Measurements from ENCODE around the gene FRY.
A peak's percentile ranks its signal among the peaks of the same experiment; 100 is the strongest.
"Not testable (repeated sequence)": the region's sequence is repeated elsewhere in the genome, so short reads cannot be mapped to it uniquely, and the experiment has no call there.

Gene FRY

DNA sequence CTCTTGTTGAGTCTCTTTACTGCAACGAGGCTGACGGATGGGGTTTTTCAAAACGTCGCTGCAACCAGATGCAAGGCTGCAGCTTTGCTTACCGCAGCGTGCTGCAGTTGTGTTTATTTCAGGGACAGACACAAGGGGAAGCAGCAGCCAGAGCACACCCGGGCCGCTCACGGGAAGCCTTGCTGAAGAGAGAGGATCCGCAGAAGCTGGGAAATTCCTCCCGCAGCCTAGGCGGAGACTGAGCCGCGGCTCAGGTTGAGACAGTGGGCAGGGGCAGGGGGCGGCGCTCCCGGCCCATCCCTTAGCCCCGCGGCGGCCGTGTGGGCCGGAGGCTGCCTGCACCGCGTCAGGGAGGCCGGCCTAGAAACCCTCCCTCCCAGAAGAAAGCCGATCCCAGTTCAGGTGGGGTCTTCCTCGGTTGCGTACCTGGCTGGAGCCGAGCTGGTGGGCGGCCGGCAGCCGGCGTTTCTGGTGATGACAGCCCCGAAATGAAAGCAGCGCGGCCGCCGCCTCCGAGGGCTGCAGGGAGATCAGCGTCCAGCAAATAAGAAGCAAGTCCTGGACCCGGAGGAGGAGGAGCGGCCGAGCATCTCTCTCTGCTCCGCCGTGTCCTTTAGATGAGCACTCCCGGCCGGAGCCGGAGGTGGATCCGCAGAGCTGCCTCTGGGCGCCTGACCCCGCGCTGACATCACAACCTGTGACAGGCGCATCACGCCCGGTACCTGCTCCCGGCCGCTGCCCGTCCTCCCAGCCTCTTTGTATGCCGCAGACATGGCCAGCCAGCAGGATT is at the start of gene FRY:
FRY (plus strand) TSS at position 750 of the 790 bp plus-strand sequence; CDS start at position 772, 22 bp downstream.
- DNase-seq = peak in 1 of 2 experiments; percentile 29

DNA sequence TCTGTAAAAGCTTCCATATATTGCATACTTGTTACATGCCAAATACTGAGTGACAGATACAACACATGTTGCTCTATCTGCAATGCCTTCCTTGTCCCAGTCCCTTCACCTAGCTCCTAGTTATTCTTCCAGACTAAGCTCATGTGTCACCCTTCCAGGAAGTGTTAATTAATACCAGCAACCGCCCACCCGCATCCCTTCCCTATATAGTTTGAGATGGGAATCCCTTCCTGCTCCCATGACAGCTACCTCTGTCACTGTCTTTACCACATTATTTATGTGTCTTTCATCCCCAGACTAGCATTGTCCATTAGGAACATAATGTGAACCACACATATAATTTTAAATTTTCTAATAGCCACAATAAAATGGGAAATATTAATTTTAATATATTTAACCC is 49.5 kb upstream of the FRY start:
- no peak for DNase-seq

DNA sequence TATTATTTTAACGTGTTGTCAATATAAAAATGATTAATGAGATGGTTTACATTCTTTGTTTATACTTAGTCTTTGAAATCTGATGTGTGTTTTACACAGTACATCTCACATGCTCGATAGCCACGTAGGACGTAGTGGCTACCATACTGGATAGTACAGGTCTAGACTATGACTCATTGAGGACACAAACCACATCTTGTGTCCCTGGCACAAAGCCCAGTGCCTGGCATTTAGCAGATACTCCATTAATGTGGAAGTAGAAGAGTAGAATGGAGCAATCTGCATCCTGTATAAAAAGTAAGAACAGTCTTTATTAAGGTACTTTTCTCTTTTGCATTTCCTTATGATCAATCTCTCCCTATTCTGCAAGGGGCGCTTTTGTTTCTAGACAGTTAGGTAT is 49.0 kb upstream of the FRY start:
- peak; percentile 3 to 48 for DNase-seq

DNA sequence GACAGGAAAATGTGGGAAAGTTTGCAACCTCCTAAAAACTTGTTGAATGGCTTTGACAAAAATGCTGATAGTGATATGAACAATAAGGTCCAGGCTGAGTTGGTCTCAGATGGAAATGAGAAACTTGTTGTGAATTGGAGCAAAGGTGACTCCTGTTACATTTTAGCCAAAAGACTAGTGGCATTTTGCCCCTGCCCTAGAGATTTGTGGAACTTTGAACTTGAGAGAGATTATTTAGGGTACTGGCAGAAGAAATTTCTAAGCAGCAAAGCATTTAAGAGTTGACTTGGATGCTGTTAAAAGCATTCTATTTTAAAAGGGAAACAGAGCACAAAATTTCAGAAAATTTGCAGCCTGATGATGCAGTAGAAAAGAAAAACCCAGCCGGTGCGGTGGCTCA is 47.9 kb upstream of the FRY start:
- not testable (repeated sequence) for DNase-seq

DNA sequence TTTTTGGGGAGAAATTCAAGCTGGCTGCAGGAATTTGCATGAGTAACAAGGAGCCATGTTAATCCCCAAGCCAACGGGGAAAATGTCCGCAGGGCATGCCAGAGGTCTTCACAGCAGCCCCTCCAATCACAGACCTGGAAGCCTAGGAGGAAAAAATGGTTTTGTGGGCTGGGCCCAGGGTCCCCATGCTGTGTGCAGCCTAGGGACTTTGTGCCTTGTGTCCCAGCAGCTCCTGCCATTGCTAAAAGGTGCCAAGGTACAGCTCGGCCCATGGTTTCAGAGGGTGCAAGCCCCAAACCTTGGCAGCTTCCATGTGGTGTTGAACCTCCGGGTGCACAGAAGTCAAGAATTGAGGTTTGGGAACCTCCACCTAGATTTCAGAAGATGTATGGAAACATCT is 47.2 kb upstream of the FRY start:
- not testable (repeated sequence) for DNase-seq

DNA sequence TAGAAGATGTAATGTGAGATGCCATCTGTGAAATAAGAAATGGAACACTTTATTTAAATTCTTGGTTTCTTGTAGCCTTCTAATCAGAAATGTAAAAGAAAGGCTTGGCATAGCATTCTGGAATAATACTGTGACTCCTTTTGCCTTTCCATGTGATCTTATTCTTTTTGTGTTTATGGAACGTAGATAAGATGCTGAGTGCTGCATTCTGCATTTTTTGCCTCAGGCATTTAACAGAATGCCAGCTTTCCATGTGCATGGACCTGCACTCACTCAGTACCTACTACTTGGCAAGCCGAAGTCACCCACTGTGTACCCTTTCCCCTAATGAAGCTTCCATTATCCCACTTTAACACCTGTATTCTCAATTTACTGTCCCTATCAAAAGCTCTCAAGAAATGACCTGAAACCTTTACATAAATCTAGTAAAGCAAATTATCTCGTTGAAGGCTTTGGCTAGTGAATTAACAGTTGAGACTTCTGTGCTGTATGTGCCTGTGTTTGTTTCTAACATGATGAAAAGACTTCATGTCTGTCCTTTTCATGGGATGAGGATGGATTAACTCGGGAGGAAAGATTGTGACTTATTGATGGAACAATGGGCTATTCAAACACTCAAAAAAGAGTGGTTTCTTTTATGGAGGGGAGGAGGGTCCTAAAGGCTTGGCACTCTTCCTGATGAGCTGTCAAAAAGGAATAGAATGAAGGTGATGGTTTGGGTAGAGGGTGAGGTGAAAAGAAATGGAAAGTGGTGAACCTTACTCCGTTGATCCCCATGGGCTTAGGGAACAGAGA is 44.7 kb upstream of the FRY start:
- no peak for DNase-seq

DNA sequence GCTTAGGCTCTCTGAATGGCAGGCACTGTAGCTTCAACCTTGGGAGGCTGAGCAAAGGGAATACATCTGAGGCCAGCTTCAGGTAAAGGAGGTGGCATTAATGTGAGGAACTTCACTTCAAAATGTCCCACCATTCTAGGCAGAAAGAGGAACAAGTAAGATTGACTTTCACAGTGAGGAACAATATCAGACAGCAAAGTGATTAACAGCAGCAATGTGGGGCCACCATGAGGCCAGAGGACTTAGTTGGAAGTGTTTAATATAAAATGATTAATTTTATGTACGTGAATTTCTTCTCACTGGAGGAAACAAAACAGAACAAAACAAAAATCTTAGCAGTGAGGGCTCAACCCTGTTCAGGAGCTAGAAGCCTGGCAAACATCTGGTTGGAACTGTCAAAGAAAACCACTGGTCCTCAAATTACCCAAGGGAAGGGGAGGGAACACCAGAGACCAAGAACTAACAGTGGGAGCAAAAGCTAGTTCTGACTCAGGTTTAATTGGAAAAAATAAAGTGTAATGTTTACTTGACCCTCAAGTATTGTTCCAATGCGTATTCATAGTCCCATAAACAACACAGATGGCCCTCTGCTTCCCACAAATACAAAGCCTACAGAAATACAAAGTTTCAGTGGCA is 43.9 kb upstream of the FRY start:
- DNase-seq = no peak

DNA sequence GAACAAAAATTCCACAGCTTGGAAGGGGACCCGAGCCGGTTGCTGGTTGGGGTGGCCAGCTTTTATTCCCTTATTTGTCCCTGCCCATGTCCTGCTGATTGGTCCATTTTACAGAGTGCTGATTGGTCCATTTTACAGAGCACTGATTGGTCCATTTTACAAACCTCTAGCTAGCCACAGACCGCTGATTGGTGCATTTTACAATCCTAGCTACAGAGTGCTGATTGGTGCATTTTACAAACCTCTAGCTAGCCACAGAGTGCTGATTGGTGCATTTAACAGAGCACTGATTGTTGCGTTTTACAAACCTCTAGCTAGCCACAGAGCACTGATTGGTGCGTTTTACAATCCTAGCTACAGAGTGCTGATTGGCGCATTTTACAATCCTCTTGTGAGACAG is 37.2 kb upstream of the FRY start:
- not testable (repeated sequence) for DNase-seq

DNA sequence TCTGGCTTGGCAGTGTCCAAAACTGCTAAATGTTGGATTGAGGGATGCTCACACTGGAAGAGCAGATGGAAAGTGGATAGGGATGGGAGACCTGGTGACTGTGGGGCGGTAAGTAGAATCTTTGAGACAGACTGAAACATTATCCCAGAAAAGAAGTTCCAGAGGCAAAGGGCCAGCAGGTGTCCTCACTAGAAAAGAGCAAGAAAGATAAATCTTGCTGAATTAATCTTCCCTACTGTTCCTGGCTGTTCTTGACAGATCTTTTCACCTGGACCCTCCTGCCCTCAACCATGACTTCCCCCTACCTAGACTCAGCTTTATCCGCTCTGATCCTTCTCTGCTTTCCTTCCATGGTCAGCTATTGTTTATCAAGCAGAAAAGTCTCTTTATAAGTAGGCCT is 35.0 kb upstream of the FRY start:
- DNase-seq = no peak

DNA sequence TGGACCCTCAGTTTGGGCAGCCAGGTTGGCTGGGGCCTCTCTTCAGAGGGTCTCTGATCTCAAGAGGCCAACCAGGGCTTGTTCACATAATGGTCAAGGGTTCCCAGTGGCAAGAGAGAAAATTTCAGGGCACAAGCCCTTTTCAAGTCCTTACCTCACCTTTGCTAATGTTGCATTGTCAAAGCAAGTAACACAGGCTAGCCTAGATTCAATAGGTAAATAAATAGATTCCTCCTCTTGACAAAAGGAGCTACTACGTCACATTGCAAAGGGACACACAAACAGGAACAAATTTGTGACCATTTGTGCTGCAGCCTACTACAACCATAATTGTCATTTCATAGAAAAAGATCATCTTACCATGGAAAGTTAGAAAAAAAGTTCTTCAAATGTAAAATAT is 33.9 kb upstream of the FRY start:
- no peak for DNase-seq

DNA sequence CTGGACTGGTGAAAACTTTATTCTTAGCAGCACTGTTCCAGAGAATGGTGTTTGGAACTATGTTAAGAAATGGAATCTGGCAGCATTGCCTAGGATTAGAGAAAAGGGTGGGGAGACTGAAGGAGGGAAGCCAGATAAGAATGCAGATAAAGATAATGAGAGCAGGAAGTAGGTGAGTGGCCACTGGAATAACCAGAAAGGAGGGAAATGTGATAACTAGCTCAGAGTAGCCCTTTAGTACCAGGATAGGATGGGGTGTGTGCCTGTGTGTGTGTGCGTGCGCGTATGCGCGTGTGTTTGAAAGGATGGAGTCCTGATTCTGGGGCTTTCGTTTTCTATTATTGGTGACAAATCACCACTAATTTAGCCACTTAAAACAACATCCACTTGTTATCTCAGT is 33.4 kb upstream of the FRY start:
- DNase-seq = no peak

DNA sequence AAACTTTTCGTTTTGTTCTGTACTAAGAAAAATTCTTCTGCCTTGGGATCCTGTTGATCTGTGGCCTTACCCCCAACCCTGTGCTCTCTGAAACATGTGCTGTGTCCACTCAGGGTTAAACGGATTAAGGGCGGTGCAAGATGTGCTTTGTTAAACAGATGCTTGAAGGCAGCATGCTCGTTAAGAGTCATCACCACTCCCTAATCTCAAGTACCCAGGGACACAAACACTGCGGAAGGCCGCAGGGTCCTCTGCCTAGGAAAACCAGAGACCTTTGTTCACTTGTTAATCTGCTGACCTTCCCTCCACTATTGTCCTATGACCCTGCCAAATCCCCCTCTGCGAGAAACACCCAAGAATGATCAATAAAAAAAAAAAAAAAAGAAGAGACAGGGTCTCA is 30.8 kb upstream of the FRY start:
- not testable (repeated sequence) for DNase-seq

DNA sequence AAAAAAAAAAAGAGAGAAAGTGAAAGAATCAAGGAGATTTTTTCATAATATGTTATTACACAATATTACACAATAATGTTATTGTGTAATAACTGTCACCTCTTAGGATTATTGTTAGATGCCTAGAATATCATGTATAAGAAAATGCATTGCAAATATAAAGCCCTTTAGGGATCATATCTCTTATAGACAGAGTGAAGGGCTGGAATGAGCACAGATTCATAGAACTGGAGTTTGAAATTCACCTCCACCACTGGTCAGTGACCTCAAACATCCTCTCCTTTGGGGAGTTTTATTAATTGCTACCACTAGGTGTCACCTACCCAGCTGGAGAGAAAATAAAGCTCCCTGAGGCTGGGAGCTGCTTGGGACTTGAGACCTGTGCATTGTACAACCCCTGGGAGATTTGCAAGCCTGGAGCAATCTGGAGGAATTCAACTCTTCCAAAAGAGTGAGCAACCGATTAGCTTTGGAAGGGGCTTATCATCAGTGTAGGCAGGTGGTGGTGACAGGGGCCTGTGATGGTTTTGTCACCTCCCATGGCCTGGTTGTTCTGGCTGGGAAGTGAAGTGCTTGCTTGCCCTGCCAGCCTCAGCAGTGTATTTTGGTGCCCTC is 30.3 kb upstream of the FRY start:
- peak; percentile 5 to 39 for DNase-seq

DNA sequence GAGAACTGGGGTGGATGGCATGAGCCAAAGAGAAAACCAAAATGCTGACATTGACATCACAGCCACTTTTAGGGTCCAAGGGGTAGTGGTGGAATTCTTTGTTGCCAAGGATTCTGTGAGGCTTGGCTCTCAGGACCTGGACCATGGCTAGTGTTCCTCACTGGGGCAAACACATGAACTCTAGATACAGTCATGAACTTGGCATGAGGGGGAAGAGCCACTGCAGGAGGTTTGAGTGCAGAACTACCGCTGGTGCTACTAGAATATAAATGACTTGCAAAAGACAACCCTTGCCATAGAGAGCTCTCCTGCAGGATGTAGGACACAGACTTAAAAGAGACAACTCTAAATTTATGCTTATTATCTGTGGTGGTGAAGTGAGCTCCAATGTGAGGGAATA is 29.8 kb upstream of the FRY start:
- no peak for DNase-seq

DNA sequence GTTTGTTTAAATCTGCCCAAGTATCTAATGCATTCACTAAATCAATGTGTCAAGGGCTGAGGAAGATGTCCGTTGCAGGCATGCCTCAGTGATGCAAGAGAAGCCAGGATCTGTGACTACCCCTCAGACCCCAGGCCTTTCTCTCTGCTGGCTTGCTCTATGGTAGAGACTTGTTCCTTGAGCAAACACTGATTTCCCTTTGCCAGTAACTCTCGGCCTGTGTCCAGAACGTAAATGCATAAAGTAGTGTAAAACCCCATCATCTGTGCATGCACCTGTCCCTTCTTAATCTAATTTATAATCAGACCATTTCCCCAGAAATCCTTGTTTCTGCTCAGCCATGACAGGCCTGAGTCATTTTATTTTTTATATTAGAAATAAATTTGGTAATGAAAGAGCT is 28.7 kb upstream of the FRY start:
- DNase-seq = peak in 1 of 2 experiments; percentile 47

DNA sequence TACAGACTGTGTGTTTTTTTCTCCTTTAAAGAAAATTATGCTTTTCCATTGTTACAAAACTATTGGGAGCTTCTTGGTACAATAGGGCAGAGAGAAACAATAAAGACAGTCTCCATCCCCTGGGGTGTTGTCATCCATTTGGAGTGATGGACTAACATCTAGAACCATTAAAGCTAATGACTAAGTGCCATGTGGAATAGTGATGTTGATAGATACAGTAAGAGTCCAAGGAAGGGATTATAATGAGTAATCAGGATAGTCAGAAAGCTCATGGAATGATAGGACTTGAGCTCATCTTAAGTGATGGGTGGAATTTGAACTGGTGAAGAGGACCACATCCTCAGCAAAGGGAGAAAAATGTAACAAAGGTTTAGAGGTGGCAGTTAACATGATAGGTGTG is 24.1 kb upstream of the FRY start:
- no peak for DNase-seq

DNA sequence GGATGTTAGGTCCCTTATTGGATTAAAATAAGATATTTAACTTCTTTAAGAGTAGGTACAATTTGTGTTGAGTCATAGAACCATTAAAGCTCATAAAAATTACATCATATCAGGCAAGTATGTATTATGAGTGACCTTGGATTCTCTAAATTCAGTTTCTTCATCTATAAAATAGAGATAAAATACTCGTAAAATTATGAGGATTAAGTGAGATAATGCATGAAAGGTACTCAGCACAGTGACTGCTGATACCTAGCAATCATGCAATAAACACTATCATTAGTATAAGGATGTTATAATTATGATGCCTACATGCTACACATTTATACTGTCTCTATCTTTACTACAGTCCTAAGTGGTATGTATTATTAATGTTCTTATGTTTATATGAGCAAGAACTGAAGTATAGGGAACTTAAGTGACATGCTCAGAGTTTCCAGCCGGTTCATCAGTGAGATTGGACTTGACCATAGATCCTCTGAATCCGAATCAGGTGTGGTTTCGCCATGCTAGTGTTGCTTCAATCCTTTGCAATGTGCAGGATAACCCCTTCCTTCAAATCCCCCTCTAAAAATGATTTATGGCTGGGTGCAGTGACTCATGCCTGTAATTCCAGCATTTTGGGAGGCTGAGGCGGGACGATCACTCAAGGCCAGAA is 22.9 kb upstream of the FRY start:
- DNase-seq = no peak

DNA sequence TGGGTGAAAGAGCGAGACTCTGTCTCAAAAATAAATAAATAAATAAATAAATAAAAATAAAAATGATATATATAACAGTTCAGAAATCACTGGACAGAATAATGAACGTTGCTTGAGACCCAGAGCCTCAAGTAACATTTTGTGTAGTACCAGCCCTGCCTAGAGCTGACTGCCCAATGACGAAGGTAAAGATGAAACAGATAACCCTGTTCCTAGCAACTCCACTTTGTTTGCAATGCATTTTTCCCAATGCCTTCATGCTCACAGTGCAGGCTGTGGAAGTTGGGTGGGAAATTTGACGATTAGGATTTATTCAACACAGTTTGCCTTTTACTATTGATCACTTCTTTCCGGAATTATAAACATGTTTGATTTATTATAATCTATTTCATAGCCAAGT is 22.2 kb upstream of the FRY start:
- DNase-seq = no peak

DNA sequence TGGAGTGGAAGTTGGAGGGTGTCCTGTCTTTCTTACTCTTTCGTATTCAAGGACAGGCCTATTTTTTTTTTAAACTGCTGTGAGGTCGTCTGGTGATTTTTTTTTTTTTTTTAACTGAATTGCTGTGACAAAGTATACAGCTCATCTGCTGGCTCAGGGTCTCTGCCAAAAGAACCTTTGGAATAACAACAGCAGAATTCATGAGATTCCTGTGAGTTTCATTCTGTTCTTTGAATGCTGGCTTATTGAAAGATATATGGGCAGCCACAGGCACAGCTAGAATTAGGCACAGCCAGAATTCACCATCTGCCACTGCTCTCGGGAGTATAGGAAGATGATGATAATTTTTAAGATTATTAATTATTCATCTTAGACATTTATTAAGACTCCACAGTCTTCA is 21.4 kb upstream of the FRY start:
- peak; percentile 79 to 93 for DNase-seq

DNA sequence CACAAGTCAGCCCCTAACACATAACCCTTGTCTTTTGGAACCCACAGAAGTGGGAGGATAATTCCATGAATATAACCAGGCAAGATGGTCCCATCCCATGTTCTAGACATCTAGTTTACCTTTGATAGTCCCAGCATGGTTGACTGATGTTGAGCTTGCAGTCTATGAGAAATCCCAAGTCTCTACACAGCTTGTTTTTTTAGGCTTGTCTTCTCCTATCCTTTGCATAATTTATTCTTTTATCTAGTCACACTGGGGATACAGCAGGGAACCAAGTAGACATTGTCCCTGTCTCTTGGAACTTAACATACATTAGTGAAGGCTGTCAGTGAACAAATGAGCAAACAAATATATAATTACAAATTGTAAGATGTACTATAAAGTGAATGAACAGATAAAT is 19.6 kb upstream of the FRY start:
- no peak for DNase-seq

DNA sequence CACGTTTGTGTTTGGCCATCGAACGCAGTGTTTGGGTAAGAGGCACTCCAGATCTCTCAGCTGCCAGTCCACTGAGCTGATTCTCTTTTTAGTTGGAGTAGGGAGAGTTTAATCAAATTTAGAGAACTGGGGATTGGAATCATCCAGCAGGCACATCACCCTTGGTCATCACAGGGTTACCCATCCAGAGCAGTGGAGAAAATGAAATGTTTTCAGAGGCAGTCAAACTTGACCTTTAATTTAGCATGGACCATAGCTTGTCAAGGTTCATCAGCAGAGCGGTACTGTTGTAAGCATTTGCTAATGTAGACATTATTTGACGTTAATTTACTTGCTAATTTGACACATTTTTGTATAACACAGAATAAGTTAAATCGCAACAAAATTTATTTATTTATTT is 18.4 kb upstream of the FRY start:
- no peak for DNase-seq

DNA sequence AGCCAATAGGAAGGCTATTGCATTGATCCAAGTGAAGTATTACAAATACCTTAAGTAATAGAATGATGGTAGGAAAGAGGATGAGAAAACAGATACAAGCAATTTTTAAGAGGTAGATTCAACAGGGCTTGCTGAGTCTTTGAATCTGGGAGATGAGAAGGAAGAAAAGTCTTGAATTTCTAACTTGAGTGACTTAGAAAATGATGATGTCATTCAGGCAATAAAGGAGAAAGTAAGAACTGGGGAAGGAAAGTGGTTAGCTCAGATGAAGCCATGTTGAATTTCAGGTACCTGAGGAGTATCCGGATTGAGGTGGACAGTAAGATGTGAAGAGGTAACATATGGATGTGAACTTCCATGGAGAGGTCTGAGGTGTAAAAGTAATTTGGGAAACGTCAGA is 15.5 kb upstream of the FRY start:
- DNase-seq = no peak

DNA sequence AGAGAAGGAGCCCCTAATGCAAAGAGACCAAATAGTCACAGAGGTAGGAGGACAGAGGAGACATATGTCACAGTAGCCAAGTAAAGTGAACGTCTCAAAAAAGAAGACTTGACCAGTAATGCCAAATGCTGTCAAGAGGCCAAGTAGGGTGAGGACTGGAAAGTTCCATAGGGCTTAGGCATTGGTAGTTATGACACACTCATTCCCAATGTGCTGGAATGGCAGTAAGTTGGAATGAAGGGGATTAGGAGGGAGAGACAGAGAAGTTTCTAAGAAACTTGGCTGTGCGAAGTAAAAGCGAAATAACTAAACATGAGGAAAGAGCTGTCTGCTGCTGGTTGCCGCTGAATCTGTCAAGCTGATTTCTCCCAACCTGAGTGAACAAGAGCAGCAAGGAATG is 14.9 kb upstream of the FRY start:
- DNase-seq = no peak
